Keratinocyte (primary cell): ENCODE data around the gene ABR. TPM values are rescaled to one million over a fixed set of nuclear protein-coding genes. Genes with fewer than 3 reads are reported as not detected.

Experiments used
- DNase-seq: peaks from one replicate; pipeline ENCODE4 v3.0.0-alpha.2; 2011; ENCODE audit warnings: low read depth, missing footprints, low spot score
- FAIRE-seq: peaks from 2 replicates; lab custom pipeline; 2011; peaks lifted over from hg19 to GRCh38; lab: Jason Lieb, UNC
- H2AFZ ChIP-seq: 2 replicates; pipeline ENCODE4 v1.6.0; 2012; ENCODE audit warnings: low read length, control low read depth, inconsistent platforms; ENCODE audit not compliant: control insufficient read depth
- H3K27ac ChIP-seq: 2 replicates; pipeline ENCODE4 v1.5.1; 2011; ENCODE audit warnings: low read length; ENCODE audit not compliant: control insufficient read depth, insufficient read depth
- H3K27me3 ChIP-seq: 3 replicates; pipeline ENCODE4 v1.6.0; 2011; ENCODE audit warnings: low read length; ENCODE audit not compliant: control insufficient read depth, insufficient read depth; ENCODE audit errors: extremely low read depth
- H3K36me3 ChIP-seq, 2 experiments: 2 replicates in 1 of 2; 3 replicates in 1 of 2; pipeline ENCODE4 v1.5.1; 2011; ENCODE audit warnings: low read length in 2 of 2, mild to moderate bottlenecking in 1 of 2; ENCODE audit not compliant: control insufficient read depth in 2 of 2, insufficient read depth in 2 of 2; ENCODE audit errors: extremely low read depth in 1 of 2
- H3K4me1 ChIP-seq: 3 replicates; pipeline ENCODE4 v1.5.1; 2011; ENCODE audit warnings: low read length; ENCODE audit not compliant: control insufficient read depth, insufficient read depth; ENCODE audit errors: extremely low read depth
- H3K4me2 ChIP-seq: 3 replicates; pipeline ENCODE4 v1.6.0; 2011; ENCODE audit warnings: low read depth, low read length; ENCODE audit not compliant: control insufficient read depth, insufficient read depth; ENCODE audit errors: extremely low read depth
- H3K4me3 ChIP-seq, 3 experiments: fragments of 200-600 bp in 1 of 3; sonication (generic) in 1 of 3; 2 replicates in 2 of 3; 3 replicates in 1 of 3; pipeline ENCODE4 v1.5.1; 2011 to 2016; ENCODE audit warnings: low read length in 3 of 3, mild to moderate bottlenecking in 3 of 3, control low read depth in 2 of 3, inconsistent platforms in 1 of 3, low read depth in 1 of 3, mixed read lengths in 1 of 3, mixed run types in 1 of 3, moderate library complexity in 1 of 3; ENCODE audit not compliant: control insufficient read depth in 2 of 3, insufficient read depth in 2 of 3; ENCODE audit errors: extremely low read depth in 1 of 3
- H3K79me2 ChIP-seq: 2 replicates; pipeline ENCODE4 v1.6.0; 2012; ENCODE audit warnings: low read length; ENCODE audit not compliant: control insufficient read depth, insufficient read depth
- H3K9ac ChIP-seq: 3 replicates; pipeline ENCODE4 v1.6.0; 2011; ENCODE audit warnings: low read length; ENCODE audit not compliant: control insufficient read depth, insufficient read depth; ENCODE audit errors: extremely low read depth
- H3K9me1 ChIP-seq: 3 replicates; pipeline ENCODE4 v1.6.0; 2011; ENCODE audit warnings: low read length; ENCODE audit not compliant: control insufficient read depth, insufficient read depth; ENCODE audit errors: extremely low read depth
- H3K9me3 ChIP-seq: 2 replicates; pipeline ENCODE4 v1.5.1; 2012; ENCODE audit warnings: low read depth, low read length; ENCODE audit not compliant: control insufficient read depth
- H4K20me1 ChIP-seq: 3 replicates; pipeline ENCODE4 v1.6.0; 2011; ENCODE audit warnings: low read length; ENCODE audit not compliant: control insufficient read depth, insufficient read depth; ENCODE audit errors: extremely low read depth
- CTCF ChIP-seq, 3 experiments: IDR thresholded peaks in 1 of 3; conservative IDR thresholded peaks in 1 of 3; optimal IDR thresholded peaks in 1 of 3; 2 replicates in 2 of 3; 3 replicates in 1 of 3; pipeline versions ENCODE3 to v1.5.1; 2011; ENCODE audit warnings: low read length in 3 of 3, mild to moderate bottlenecking in 3 of 3, moderate library complexity in 2 of 3, control low read depth in 1 of 3, inconsistent platforms in 1 of 3; ENCODE audit not compliant: insufficient read depth in 2 of 3; ENCODE audit errors: extremely low read depth in 1 of 3
- EZH2 ChIP-seq: IDR thresholded peaks from one replicate; pipeline ENCODE4 v1.6.1; 2012; ENCODE audit warnings: inconsistent platforms, mild to moderate bottlenecking, low read length, moderate library complexity
- dilution Hi-C: fragments of 300-500 bp; cut with MboI; formaldehyde crosslinking; loops from one replicate; pipeline ENCODE4 v1.7.0; 2020; ENCODE audit warnings: low sequenced_read_pairs; ENCODE audit not compliant: extremely low pct_ligation_motif_present
- polyA plus RNA-seq, 5 experiments: library from polyadenylated mRNA; depleted of rRNA in 3 of 5; stranded (reverse) in 3 of 5; stranded (forward) in 1 of 5; unstranded in 1 of 5; fragments of >200 nt; gene quantifications; 1 replicate in 1 of 5; 2 replicates in 3 of 5; 3 replicates in 1 of 5; pipeline versions ENCODE4 v1.2.1 to v1.2.3, GENCODE V29; 2011 to 2012; ENCODE audit warnings: missing spikeins in 2 of 5, low read depth in 1 of 5, low replicate concordance in 1 of 5

ABR gene
- polyA plus RNA-seq, 1 donor (not counting 4 experiments of a cell fraction or from before 2014, with no cell fraction given), result 17.3 TPM

- FAIRE-seq (no peak), DNase-seq (no peak)
- no peaks in the 10 kb centered on the region for H3K9me1 ChIP-seq
- no peak overlapping the region for H3K27ac ChIP-seq
- no peaks in the 10 kb centered on the region for H3K36me3 ChIP-seq
- dilution Hi-C loops, result no loop called here
- H3K9ac ChIP-seq, result no peak overlapping the region
- H3K9me3 ChIP-seq, result no peaks in the 10 kb centered on the region
- H4K20me1 ChIP-seq, result no peaks in the 10 kb centered on the region
- no peaks in the 10 kb centered on the region for H3K27me3 ChIP-seq
- no peak for TF ChIP-seq CTCF (optimal IDR thresholded peaks at IDR 0.05 in 1 of 3, IDR thresholded peaks at IDR 0.05 in 1 of 3, conservative IDR thresholded peaks at IDR 0.05 in 1 of 3; ENCODE audit: extremely low read depth in 1 of 3, insufficient read depth in 2 of 3, low read length in 3 of 3)
- TF ChIP-seq EZH2, result no peak
- H3K4me1 ChIP-seq, result no peaks in the 10 kb centered on the region
- H3K4me3 ChIP-seq, result no peak overlapping the region
- no peak overlapping the region for H2AFZ ChIP-seq
- H3K79me2 ChIP-seq, result no peaks in the 10 kb centered on the region
- H3K4me2 ChIP-seq, result no peak overlapping the region
Observed at GRCh38 chr17:1162116-1162855, 17.5 kb downstream of the ABR start.

GRCh38 chr17:1160591-1161390 lies 19.0 kb downstream of the ABR start:
- Histone ChIP-seq H3K4me1 (no peaks in the 10 kb centered on the region), H3K4me3 (no peak overlapping the region), H3K36me3 (no peaks in the 10 kb centered on the region), H4K20me1 (no peaks in the 10 kb centered on the region), H3K27me3 (no peaks in the 10 kb centered on the region), H3K9me3 (no peaks in the 10 kb centered on the region), H3K9ac (no peak overlapping the region), H3K27ac (no peak overlapping the region), H3K79me2 (no peaks in the 10 kb centered on the region), H3K9me1 (no peaks in the 10 kb centered on the region), H3K4me2 (no peak overlapping the region), H2AFZ (no peak overlapping the region)
- no peak for DNase-seq
- dilution Hi-C loops, result no loop called here
- FAIRE-seq, result no peak
- TF ChIP-seq EZH2 (no peak), CTCF (optimal IDR thresholded peaks at IDR 0.05 in 1 of 3, IDR thresholded peaks at IDR 0.05 in 1 of 3, conservative IDR thresholded peaks at IDR 0.05 in 1 of 3; ENCODE audit: extremely low read depth in 1 of 3, insufficient read depth in 2 of 3, low read length in 3 of 3) (no peak)
